Hindlimb muscle (tissue), 1 donor: ENCODE measurements around the gene ZNHIT2. TPM values are rescaled to one million over a fixed set of nuclear protein-coding genes. Genes with fewer than 3 reads are reported as not detected.

ENCODE experiments used
- DNase-seq: peaks from one replicate; pipeline ENCODE4 v3.0.0-alpha.2; 2013
- polyA plus RNA-seq: library from polyadenylated mRNA; unstranded; fragments of 120-200 nt; gene quantifications from one replicate; pipeline ENCODE4 v1.2.1, GENCODE V29; 2013; ENCODE audit not compliant: insufficient read length

The ZNHIT2 gene
- polyA plus RNA-seq, 1 donor: 4.4 TPM

GRCh38 chr11:65069217-65069616 lies 48.3 kb downstream of the ZNHIT2 start:
- no peak for DNase-seq

GRCh38 chr11:65067446-65067845 lies 50.1 kb downstream of the ZNHIT2 start:
- DNase-seq: no peak

- DNase-seq: no peak
Measured at GRCh38 chr11:65066805-65067291, 50.7 kb downstream of the ZNHIT2 start.

Other genes with a start within 250 kb of the ZNHIT2 start
- gene EHD1, start 239.1 kb downstream of the ZNHIT2 start, polyA plus RNA-seq: 133 TPM
- gene ATG2A, start 200.5 kb downstream of the ZNHIT2 start, polyA plus RNA-seq: 15.3 TPM
- 11.5 TPM for gene PPP2R5B, start 193.0 kb downstream of the ZNHIT2 start, polyA plus RNA-seq
- gene GPHA2, start 181.8 kb downstream of the ZNHIT2 start, polyA plus RNA-seq: not detected
- gene MAJIN, start 145.6 kb downstream of the ZNHIT2 start, polyA plus RNA-seq: not detected
- gene BATF2, start 120.7 kb downstream of the ZNHIT2 start, polyA plus RNA-seq: 0.94 TPM
- 135 TPM for gene ARL2, start 103.5 kb downstream of the ZNHIT2 start, polyA plus RNA-seq
- 25.7 TPM for gene SNX15, start 90.3 kb downstream of the ZNHIT2 start, polyA plus RNA-seq
- gene SAC3D1, start 76.5 kb downstream of the ZNHIT2 start, polyA plus RNA-seq: 15.6 TPM
- 7.4 TPM for gene NAALADL1, start 59.1 kb downstream of the ZNHIT2 start, polyA plus RNA-seq
- gene CDCA5, start 33.7 kb downstream of the ZNHIT2 start, polyA plus RNA-seq: 11.7 TPM
- gene ZFPL1, start 33.5 kb downstream of the ZNHIT2 start, polyA plus RNA-seq: 24.1 TPM
- gene VPS51, start 21.5 kb downstream of the ZNHIT2 start, polyA plus RNA-seq: 162 TPM
- gene TM7SF2, start 5.8 kb downstream of the ZNHIT2 start, polyA plus RNA-seq: 13.1 TPM
- gene FAU, start 4.4 kb upstream of the ZNHIT2 start, polyA plus RNA-seq: 1,052 TPM
- 23.5 TPM for gene MRPL49, start 4.6 kb upstream of the ZNHIT2 start, polyA plus RNA-seq
- 41.1 TPM for gene SYVN1, start 16.8 kb upstream of the ZNHIT2 start, polyA plus RNA-seq
- not detected for gene SPDYC, start 52.5 kb upstream of the ZNHIT2 start, polyA plus RNA-seq
- 99.7 TPM for gene CAPN1, start 64.2 kb upstream of the ZNHIT2 start, polyA plus RNA-seq
- 36.5 TPM for gene POLA2, start 144.3 kb upstream of the ZNHIT2 start, polyA plus RNA-seq
- 38.8 TPM for gene CDC42EP2, start 197.2 kb upstream of the ZNHIT2 start, polyA plus RNA-seq
- gene DPF2, start 216.2 kb upstream of the ZNHIT2 start, polyA plus RNA-seq: 48.6 TPM
- gene TIGD3, start 237.1 kb upstream of the ZNHIT2 start, polyA plus RNA-seq: 0.22 TPM